Activated naive CD8-positive, alpha-beta T cell treated with anti-CD3 and anti-CD28 coated beads, Interleukin-2, amount 50 U/mL, for 24 hours (primary cell): ENCODE results near the gene GRM2.

ENCODE experiments used
- ATAC-seq: fragments of 150-1000 bp; cut with Tn5 transposase; one replicate; pipeline ENCODE4 v1.10.0; 2021
- DNase-seq: peaks from one replicate; pipeline ENCODE4 v3.0.0; 2021
- H3K27ac Mint-ChIP-seq: one replicate; pipeline ENCODE4 v1.8.0; 2021; ENCODE audit warnings: mild to moderate bottlenecking, mixed read lengths
- H3K27me3 Mint-ChIP-seq: one replicate; pipeline ENCODE4 v1.8.0; 2021; ENCODE audit warnings: mixed read lengths
- H3K36me3 Mint-ChIP-seq: one replicate; pipeline ENCODE4 v1.8.0; 2021; ENCODE audit warnings: low read depth, mixed read lengths
- H3K4me1 Mint-ChIP-seq: one replicate; pipeline ENCODE4 v1.8.0; 2021; ENCODE audit warnings: mixed read lengths
- H3K4me3 Mint-ChIP-seq: one replicate; pipeline ENCODE4 v1.8.0; 2021; ENCODE audit warnings: mild to moderate bottlenecking, moderate library complexity, mixed read lengths
- H3K9me3 Mint-ChIP-seq: one replicate; pipeline ENCODE4 v1.8.0; 2021; ENCODE audit warnings: mixed read lengths

GRM2 gene

GRCh38 chr3:51676102-51676640 is 30.7 kb upstream of the GRM2 start:
- H3K27me3 Mint-ChIP-seq = no peaks in the 10 kb centered on the region
- H3K27ac Mint-ChIP-seq = no peak overlapping the region
- H3K4me3 Mint-ChIP-seq = peak overlapping the region; percentile 43
- H3K36me3 Mint-ChIP-seq = peaks cover 13% of the 10 kb centered on the region
- DNase-seq = no peak
- ATAC-seq = no peak
- H3K9me3 Mint-ChIP-seq = no peaks in the 10 kb centered on the region
- peaks cover 86% of the 10 kb centered on the region for H3K4me1 Mint-ChIP-seq

GRCh38 chr3:51677358-51677757 is 29.5 kb upstream of the GRM2 start:
- Mint-ChIP-seq H3K27me3 (no peaks in the 10 kb centered on the region), H3K4me1 (peaks cover 91% of the 10 kb centered on the region), H3K4me3 (no peak overlapping the region), H3K27ac (peak overlapping the region; percentile 46), H3K9me3 (no peaks in the 10 kb centered on the region), H3K36me3 (peaks cover 14% of the 10 kb centered on the region)
- no peak for ATAC-seq
- DNase-seq = no peak

GRCh38 chr3:51678186-51678585 is 28.7 kb upstream of the GRM2 start:
- no peak overlapping the region for H3K27ac Mint-ChIP-seq
- no peak overlapping the region for H3K4me3 Mint-ChIP-seq

GRCh38 chr3:51678641-51679040 is 28.2 kb upstream of the GRM2 start:
- H3K27me3 Mint-ChIP-seq = no peaks in the 10 kb centered on the region
- H3K4me3 Mint-ChIP-seq = no peak overlapping the region
- H3K9me3 Mint-ChIP-seq = no peaks in the 10 kb centered on the region
- DNase-seq = no peak
- ATAC-seq = no peak
- peaks cover 12% of the 10 kb centered on the region for H3K36me3 Mint-ChIP-seq
- peak overlapping the region; percentile 25 for H3K27ac Mint-ChIP-seq
- H3K4me1 Mint-ChIP-seq = peaks cover 88% of the 10 kb centered on the region

More at GRCh38 chr3:51678186-51678585, 28.7 kb upstream of the GRM2 start:
- no peaks in the 10 kb centered on the region for H3K9me3 Mint-ChIP-seq
- peaks cover 92% of the 10 kb centered on the region for H3K4me1 Mint-ChIP-seq
- ATAC-seq (no peak), DNase-seq (no peak)
- H3K36me3 Mint-ChIP-seq = peaks cover 14% of the 10 kb centered on the region
- H3K27me3 Mint-ChIP-seq = no peaks in the 10 kb centered on the region

- DNase-seq = no peak
- Mint-ChIP-seq H3K9me3 (no peaks in the 10 kb centered on the region), H3K4me3 (no peak overlapping the region), H3K27me3 (no peaks in the 10 kb centered on the region), H3K27ac (peak overlapping the region; percentile 36), H3K36me3 (peaks cover 12% of the 10 kb centered on the region), H3K4me1 (peaks cover 83% of the 10 kb centered on the region)
- ATAC-seq = no peak
Observed at GRCh38 chr3:51679318-51679717, 27.6 kb upstream of the GRM2 start.

- Mint-ChIP-seq H3K4me1 (peaks cover 82% of the 10 kb centered on the region), H3K4me3 (no peak overlapping the region), H3K9me3 (no peaks in the 10 kb centered on the region), H3K36me3 (peaks cover 14% of the 10 kb centered on the region), H3K27ac (no peak overlapping the region), H3K27me3 (no peaks in the 10 kb centered on the region)
- ATAC-seq (no peak), DNase-seq (no peak)
Observed at GRCh38 chr3:51679777-51680176, 27.1 kb upstream of the GRM2 start.

GRCh38 chr3:51680196-51680595 is 26.7 kb upstream of the GRM2 start:
- Mint-ChIP-seq H3K36me3 (peaks cover 16% of the 10 kb centered on the region), H3K9me3 (no peaks in the 10 kb centered on the region), H3K27me3 (no peaks in the 10 kb centered on the region), H3K4me1 (peaks cover 82% of the 10 kb centered on the region), H3K4me3 (no peak overlapping the region), H3K27ac (peak overlapping the region; percentile 33)
- DNase-seq (no peak), ATAC-seq (no peak)

- Mint-ChIP-seq H3K36me3 (peaks cover 16% of the 10 kb centered on the region), H3K4me3 (peak overlapping the region; percentile 32), H3K27me3 (no peaks in the 10 kb centered on the region), H3K27ac (peak overlapping the region; percentile 33), H3K4me1 (peaks cover 82% of the 10 kb centered on the region), H3K9me3 (no peaks in the 10 kb centered on the region)
- DNase-seq = no peak
- no peak for ATAC-seq
Observed at GRCh38 chr3:51680663-51681230, 26.1 kb upstream of the GRM2 start.

GRCh38 chr3:51681453-51681852 is 25.4 kb upstream of the GRM2 start:
- peaks cover 22% of the 10 kb centered on the region for H3K36me3 Mint-ChIP-seq
- H3K27me3 Mint-ChIP-seq = no peaks in the 10 kb centered on the region

GRCh38 chr3:51682079-51682478 is 24.8 kb upstream of the GRM2 start:
- peaks cover 24% of the 10 kb centered on the region for H3K36me3 Mint-ChIP-seq
- peak overlapping the region; percentile 10 for H3K27ac Mint-ChIP-seq
- H3K9me3 Mint-ChIP-seq = no peaks in the 10 kb centered on the region
- H3K27me3 Mint-ChIP-seq = no peaks in the 10 kb centered on the region
- peak; percentile 71 for ATAC-seq
- H3K4me3 Mint-ChIP-seq = peak overlapping the region; percentile 25
- H3K4me1 Mint-ChIP-seq = peaks cover 84% of the 10 kb centered on the region
- DNase-seq = peak; percentile 68

More at GRCh38 chr3:51681453-51681852, 25.4 kb upstream of the GRM2 start:
- Mint-ChIP-seq H3K9me3 (no peaks in the 10 kb centered on the region), H3K4me1 (peaks cover 82% of the 10 kb centered on the region), H3K4me3 (peak overlapping the region; percentile 32), H3K27ac (peak overlapping the region; percentile 10)
- ATAC-seq = no peak
- DNase-seq = peak; percentile 39

GRCh38 chr3:51682526-51682925 is 24.3 kb upstream of the GRM2 start:
- Mint-ChIP-seq H3K27ac (peak overlapping the region; percentile 10), H3K36me3 (peaks cover 26% of the 10 kb centered on the region), H3K4me1 (peaks cover 87% of the 10 kb centered on the region), H3K27me3 (no peaks in the 10 kb centered on the region), H3K4me3 (no peak overlapping the region), H3K9me3 (no peaks in the 10 kb centered on the region)
- no peak for DNase-seq
- ATAC-seq = no peak

- Mint-ChIP-seq H3K4me1 (peaks cover 81% of the 10 kb centered on the region), H3K27ac (no peak overlapping the region), H3K4me3 (no peak overlapping the region), H3K9me3 (no peaks in the 10 kb centered on the region), H3K27me3 (no peaks in the 10 kb centered on the region), H3K36me3 (peaks cover 32% of the 10 kb centered on the region)
- ATAC-seq (no peak), DNase-seq (no peak)
Observed at GRCh38 chr3:51683566-51683965, 23.3 kb upstream of the GRM2 start.

GRCh38 chr3:51684971-51685751 is 21.7 kb upstream of the GRM2 start:
- Mint-ChIP-seq H3K27me3 (no peaks in the 10 kb centered on the region), H3K4me1 (peaks cover 68% of the 10 kb centered on the region), H3K27ac (peak overlapping the region; percentile 90), H3K9me3 (no peaks in the 10 kb centered on the region), H3K4me3 (peak overlapping the region; percentile 64), H3K36me3 (peaks cover 32% of the 10 kb centered on the region)
- ATAC-seq (no peak), DNase-seq (no peak)

GRCh38 chr3:51686056-51686455 is 20.8 kb upstream of the GRM2 start:
- Mint-ChIP-seq H3K4me3 (peak overlapping the region; percentile 64), H3K27me3 (no peaks in the 10 kb centered on the region), H3K36me3 (peaks cover 32% of the 10 kb centered on the region), H3K9me3 (no peaks in the 10 kb centered on the region), H3K4me1 (peaks cover 60% of the 10 kb centered on the region), H3K27ac (peak overlapping the region; percentile 90)
- no peak for DNase-seq
- no peak for ATAC-seq
